IPS-18a (cell line): ENCODE results near the gene STXBP4.

Experiments
- H3K27ac ChIP-seq: one replicate; pipeline ENCODE4 v1.5.1; 2013; ENCODE audit warnings: low read length
- H3K27me3 ChIP-seq: one replicate; pipeline ENCODE4 v1.6.1; 2013; ENCODE audit warnings: mild to moderate bottlenecking, low read length; ENCODE audit not compliant: control insufficient read depth, insufficient read depth
- H3K36me3 ChIP-seq: one replicate; pipeline ENCODE4 v1.6.1; 2013; ENCODE audit warnings: low read depth, low read length; ENCODE audit not compliant: control insufficient read depth
- H3K4me1 ChIP-seq: one replicate; pipeline ENCODE4 v1.6.1; 2013; ENCODE audit warnings: low read depth, low read length; ENCODE audit not compliant: control insufficient read depth
- H3K4me3 ChIP-seq: one replicate; pipeline ENCODE4 v1.5.1; 2013; ENCODE audit warnings: low read length
- H3K9ac ChIP-seq: one replicate; pipeline ENCODE4 v1.6.1; 2013; ENCODE audit warnings: mild to moderate bottlenecking, low read length, moderate library complexity
- H3K9me3 ChIP-seq: one replicate; pipeline ENCODE4 v1.6.1; 2013; ENCODE audit warnings: low read depth, low read length; ENCODE audit not compliant: control insufficient read depth

The STXBP4 gene

GRCh38 chr17:54945231-54945630 is 23.3 kb upstream of the STXBP4 start:
- Histone ChIP-seq H3K9me3 (no peaks in the 10 kb centered on the region), H3K36me3 (peaks cover 59% of the 10 kb centered on the region), H3K9ac (no peak overlapping the region), H3K4me1 (no peaks in the 10 kb centered on the region), H3K4me3 (no peak overlapping the region), H3K27ac (no peak overlapping the region), H3K27me3 (no peaks in the 10 kb centered on the region)

GRCh38 chr17:54945671-54946070 is 22.9 kb upstream of the STXBP4 start:
- Histone ChIP-seq H3K27me3 (no peaks in the 10 kb centered on the region), H3K9ac (no peak overlapping the region), H3K4me1 (no peaks in the 10 kb centered on the region), H3K9me3 (no peaks in the 10 kb centered on the region), H3K36me3 (peaks cover 59% of the 10 kb centered on the region), H3K4me3 (no peak overlapping the region), H3K27ac (no peak overlapping the region)

- H3K27me3 ChIP-seq: no peaks in the 10 kb centered on the region
- no peak overlapping the region for H3K9ac ChIP-seq
- no peaks in the 10 kb centered on the region for H3K4me1 ChIP-seq
- H3K4me3 ChIP-seq: no peak overlapping the region
- H3K9me3 ChIP-seq: no peaks in the 10 kb centered on the region
- H3K27ac ChIP-seq: no peak overlapping the region
- peaks cover 61% of the 10 kb centered on the region for H3K36me3 ChIP-seq
Observed at GRCh38 chr17:54947396-54947795, 21.2 kb upstream of the STXBP4 start.

GRCh38 chr17:54948380-54948779 is 20.2 kb upstream of the STXBP4 start:
- H3K27ac ChIP-seq: no peak overlapping the region
- H3K9me3 ChIP-seq: no peaks in the 10 kb centered on the region
- peaks cover 62% of the 10 kb centered on the region for H3K36me3 ChIP-seq

GRCh38 chr17:54950116-54950515 is 18.4 kb upstream of the STXBP4 start:
- H3K4me1 ChIP-seq: no peaks in the 10 kb centered on the region
- no peak overlapping the region for H3K27ac ChIP-seq
- H3K4me3 ChIP-seq: no peak overlapping the region
- peaks cover 74% of the 10 kb centered on the region for H3K36me3 ChIP-seq
- no peaks in the 10 kb centered on the region for H3K9me3 ChIP-seq
- no peak overlapping the region for H3K9ac ChIP-seq
- no peaks in the 10 kb centered on the region for H3K27me3 ChIP-seq

More at GRCh38 chr17:54948380-54948779, 20.2 kb upstream of the STXBP4 start:
- Histone ChIP-seq H3K4me3 (no peak overlapping the region), H3K27me3 (no peaks in the 10 kb centered on the region), H3K4me1 (no peaks in the 10 kb centered on the region), H3K9ac (no peak overlapping the region)

GRCh38 chr17:54951286-54951685 is 17.3 kb upstream of the STXBP4 start:
- Histone ChIP-seq H3K4me1 (no peaks in the 10 kb centered on the region), H3K4me3 (no peak overlapping the region), H3K36me3 (peaks cover 72% of the 10 kb centered on the region), H3K27ac (no peak overlapping the region), H3K9ac (no peak overlapping the region), H3K27me3 (no peaks in the 10 kb centered on the region), H3K9me3 (no peaks in the 10 kb centered on the region)

- Histone ChIP-seq H3K27ac (peak overlapping the region; percentile 62), H3K4me3 (no peak overlapping the region), H3K36me3 (peaks cover 70% of the 10 kb centered on the region)
Observed at GRCh38 chr17:54956791-54957190, 11.8 kb upstream of the STXBP4 start.

GRCh38 chr17:54967621-54968261 is 824 bp upstream of the STXBP4 start:
- H3K9me3 ChIP-seq: no peaks in the 10 kb centered on the region
- peak overlapping the region; percentile 67 for H3K27ac ChIP-seq
- peaks cover 27% of the 10 kb centered on the region for H3K36me3 ChIP-seq
- H3K27me3 ChIP-seq: no peaks in the 10 kb centered on the region
- H3K4me1 ChIP-seq: peaks cover 10% of the 10 kb centered on the region
- peak overlapping the region; percentile 80 for H3K4me3 ChIP-seq
- H3K9ac ChIP-seq: peak overlapping the region; percentile 90

More at GRCh38 chr17:54956791-54957190, 11.8 kb upstream of the STXBP4 start:
- peaks cover 9% of the 10 kb centered on the region for H3K4me1 ChIP-seq
- H3K9me3 ChIP-seq: no peaks in the 10 kb centered on the region
- no peak overlapping the region for H3K9ac ChIP-seq
- H3K27me3 ChIP-seq: no peaks in the 10 kb centered on the region

GRCh38 chr17:54968988-54969332 is 395 bp downstream of the STXBP4 start:
- H3K27ac ChIP-seq: peak overlapping the region; percentile 30
- H3K4me1 ChIP-seq: peaks cover 10% of the 10 kb centered on the region
- peak overlapping the region; percentile 80 for H3K4me3 ChIP-seq
- no peaks in the 10 kb centered on the region for H3K9me3 ChIP-seq
- H3K27me3 ChIP-seq: no peaks in the 10 kb centered on the region
- peak overlapping the region; percentile 90 for H3K9ac ChIP-seq
- peaks cover 14% of the 10 kb centered on the region for H3K36me3 ChIP-seq

- Histone ChIP-seq H3K9ac (peak overlapping the region; percentile 90), H3K36me3 (peaks cover 5% of the 10 kb centered on the region), H3K4me3 (peak overlapping the region; percentile 80)
Observed at GRCh38 chr17:54969658-54970572, 1.4 kb downstream of the STXBP4 start.

GRCh38 chr17:54971147-54971546 is 2.6 kb downstream of the STXBP4 start:
- Histone ChIP-seq H3K27me3 (no peaks in the 10 kb centered on the region), H3K36me3 (peaks cover 3% of the 10 kb centered on the region), H3K27ac (no peak overlapping the region), H3K9me3 (no peaks in the 10 kb centered on the region), H3K9ac (no peak overlapping the region), H3K4me1 (peaks cover 9% of the 10 kb centered on the region), H3K4me3 (no peak overlapping the region)

More at GRCh38 chr17:54969658-54970572, 1.4 kb downstream of the STXBP4 start:
- H3K27me3 ChIP-seq: no peaks in the 10 kb centered on the region
- no peak overlapping the region for H3K27ac ChIP-seq
- no peaks in the 10 kb centered on the region for H3K9me3 ChIP-seq
- H3K4me1 ChIP-seq: peaks cover 10% of the 10 kb centered on the region
